ENCODE results near the gene OR6J1. TPM values are rescaled to one million over a fixed set of nuclear protein-coding genes. Genes with fewer than 3 reads are reported as not detected.

The OR6J1 gene
- total and polyA plus RNA-seq, 2 of the 8 experiments (the other 6 are each of a cell fraction or from before 2014, with no cell fraction given), result not detected

- TF ChIP-seq HDAC2 (IDR thresholded peaks at IDR 0.05; ENCODE audit: borderline replicate concordance in 1 of 2, low read depth in 2 of 2, low read length in 2 of 2), result no peak
- no peak for TF ChIP-seq SAP30 (IDR thresholded peaks at IDR 0.05; ENCODE audit: insufficient read depth, insufficient replicate concordance, low read length)
- no peak for TF ChIP-seq CTBP2 (IDR thresholded peaks at IDR 0.05; ENCODE audit: borderline replicate concordance, insufficient read depth, insufficient read length, low read length)
- TF ChIP-seq RFX5 (IDR thresholded peaks at IDR 0.05; ENCODE audit: borderline replicate concordance, low read depth, low read length), result no peak
- no peak for TF ChIP-seq PHF8 (conservative IDR thresholded peaks at IDR 0.05; ENCODE audit: low read depth, low read length)
- no peak for TF ChIP-seq USF2 (IDR thresholded peaks at IDR 0.05; ENCODE audit: low read length)
- TF ChIP-seq SIRT6 (IDR thresholded peaks at IDR 0.05; ENCODE audit: low read length), result no peak
- no peak for TF ChIP-seq CHD7 (IDR thresholded peaks at IDR 0.05; ENCODE audit: insufficient replicate concordance, low read length)
These were observed 47.0 kb upstream of the OR6J1 start (continued) for GRCh38 chr14:22691171-22691570.
